Osteoblast (primary cell): ENCODE data around the gene CRABP2. TPM values are rescaled to one million over a fixed set of nuclear protein-coding genes. Genes with fewer than 3 reads are reported as not detected.

ENCODE experiments used
- DNase-seq: peaks from one replicate; pipeline ENCODE4 v3.0.0; 2011; ENCODE audit warnings: low spot score, mixed read lengths; ENCODE audit not compliant: insufficient read length; ENCODE audit errors: missing footprints
- H2AFZ ChIP-seq: 2 replicates; pipeline ENCODE4 v1.6.0; 2011; ENCODE audit warnings: mild to moderate bottlenecking, low read length
- H3K27ac ChIP-seq: 2 replicates; pipeline ENCODE4 v1.5.1; 2011; ENCODE audit warnings: mild to moderate bottlenecking, low read depth, low read length, moderate library complexity
- H3K27me3 ChIP-seq: 2 replicates; pipeline ENCODE4 v1.6.0; 2012; ENCODE audit warnings: mild to moderate bottlenecking, control low read depth, inconsistent platforms, low read length, moderate library complexity; ENCODE audit not compliant: insufficient read depth
- H3K36me3 ChIP-seq: 2 replicates; pipeline ENCODE4 v1.5.1; 2011; ENCODE audit warnings: mild to moderate bottlenecking, low read length, control low read depth, moderate library complexity; ENCODE audit not compliant: insufficient read depth
- H3K4me1 ChIP-seq: 2 replicates; pipeline ENCODE4 v1.5.1; 2011; ENCODE audit warnings: mild to moderate bottlenecking, low read length, control low read depth, moderate library complexity; ENCODE audit not compliant: insufficient read depth
- H3K4me2 ChIP-seq: 2 replicates; pipeline ENCODE4 v1.6.0; 2011; ENCODE audit warnings: mild to moderate bottlenecking, low read length; ENCODE audit not compliant: insufficient read depth
- H3K4me3 ChIP-seq: fragments of 200-600 bp; sonication (generic); 3 replicates; pipeline ENCODE4 v1.5.1; 2012; ENCODE audit warnings: mild to moderate bottlenecking, low read length, inconsistent platforms; ENCODE audit not compliant: insufficient read depth
- H3K79me2 ChIP-seq: 2 replicates; pipeline ENCODE4 v1.6.0; 2012; ENCODE audit warnings: mild to moderate bottlenecking, low read length, control low read depth, inconsistent platforms; ENCODE audit not compliant: insufficient read depth
- H3K9me3 ChIP-seq: 2 replicates; pipeline ENCODE4 v1.5.1; 2011; ENCODE audit warnings: low read depth, low read length, control low read depth
- H4K20me1 ChIP-seq: 2 replicates; pipeline ENCODE4 v1.6.0; 2012; ENCODE audit warnings: mild to moderate bottlenecking, low read length, control low read depth; ENCODE audit not compliant: insufficient read depth
- CTCF ChIP-seq: IDR thresholded peaks from 2 replicates; pipeline ENCODE4 v1.5.1; 2011; ENCODE audit warnings: mild to moderate bottlenecking, low read depth, low read length, moderate library complexity; ENCODE audit errors: extremely low read depth
- total RNA-seq: library from RNA; depleted of rRNA; stranded (reverse); fragments of >200 nt; gene quantifications from 2 replicates; pipeline ENCODE4 v1.2.3, GENCODE V29; 2012

CRABP2 gene
- total RNA-seq, 1 donor, result 16.6 TPM

- no peak within 1 kb of the TSS for H3K27ac ChIP-seq
- no peaks in the 10 kb centered on the region for H4K20me1 ChIP-seq
- peak; percentile 94 for DNase-seq
- no peaks in the 10 kb centered on the region for H3K9me3 ChIP-seq
- H3K4me2 ChIP-seq, result peak within 1 kb of the TSS; percentile 97
- no peak for TF ChIP-seq CTCF
- H3K27me3 ChIP-seq, result peaks cover 24% of the 10 kb centered on the region
- H3K4me1 ChIP-seq, result peaks cover 16% of the 10 kb centered on the region
- H2AFZ ChIP-seq, result peak within 1 kb of the TSS; percentile 94
- H3K79me2 ChIP-seq, result no peaks in the 10 kb centered on the region
- H3K4me3 ChIP-seq, result peak within 1 kb of the TSS; percentile 68
- no peaks in the 10 kb centered on the region for H3K36me3 ChIP-seq
Observed at GRCh38 chr1:156676820-156677615, 28.4 kb downstream of the CRABP2 start, which contains the start of gene NES. TSS of gene NES (minus strand) at chr1:156677407. CDS start at chr1:156677264, 143 bp downstream.

- H3K27ac ChIP-seq, result no peak overlapping the region
- no peaks in the 10 kb centered on the region for H3K9me3 ChIP-seq
- peaks cover 16% of the 10 kb centered on the region for H3K4me1 ChIP-seq
- DNase-seq, result peak; percentile 66
- no peaks in the 10 kb centered on the region for H3K36me3 ChIP-seq
- H3K4me3 ChIP-seq, result peak overlapping the region; percentile 68
- peak overlapping the region; percentile 51 for H2AFZ ChIP-seq
- peaks cover 22% of the 10 kb centered on the region for H3K27me3 ChIP-seq
- no peak for TF ChIP-seq CTCF
- H4K20me1 ChIP-seq, result no peaks in the 10 kb centered on the region
- H3K79me2 ChIP-seq, result no peaks in the 10 kb centered on the region
- H3K4me2 ChIP-seq, result peak overlapping the region; percentile 97
Observed at GRCh38 chr1:156676114-156676819, 29.1 kb downstream of the CRABP2 start.

GRCh38 chr1:156675210-156676113, 29.9 kb downstream of the CRABP2 start:
- Histone ChIP-seq H3K4me1 (peaks cover 16% of the 10 kb centered on the region), H3K79me2 (no peaks in the 10 kb centered on the region), H3K27me3 (peaks cover 21% of the 10 kb centered on the region), H3K4me2 (peak overlapping the region; percentile 97), H2AFZ (no peak overlapping the region), H4K20me1 (no peaks in the 10 kb centered on the region), H3K27ac (no peak overlapping the region), H3K9me3 (no peaks in the 10 kb centered on the region), H3K36me3 (no peaks in the 10 kb centered on the region), H3K4me3 (peak overlapping the region; percentile 68)
- DNase-seq, result peak; percentile 90
- TF ChIP-seq CTCF, result no peak
